Ishikawa (cell line): Measurements from ENCODE around the gene CHCHD6.

ENCODE experiments used
- CEBPB ChIP-seq: IDR thresholded peaks from 2 replicates; pipeline ENCODE4 v1.6.1; 2012
- CREB1 ChIP-seq: IDR thresholded peaks from 2 replicates; pipeline ENCODE4 v1.6.1; 2012; ENCODE audit warnings: low read depth
- EGR1 ChIP-seq: IDR thresholded peaks from 2 replicates; pipeline ENCODE4 v1.6.1; 2012
- EP300 ChIP-seq: IDR thresholded peaks from 2 replicates; pipeline ENCODE4 v1.6.1; 2012; ENCODE audit warnings: borderline replicate concordance
- FOXM1 ChIP-seq: IDR thresholded peaks from 2 replicates; pipeline ENCODE4 v1.6.1; 2012; ENCODE audit warnings: low read depth, borderline replicate concordance
- MAX ChIP-seq: IDR thresholded peaks from 2 replicates; pipeline ENCODE4 v1.6.1; 2012
- NFIC ChIP-seq: IDR thresholded peaks from 2 replicates; pipeline ENCODE4 v1.6.1; 2012
- RAD21 ChIP-seq: IDR thresholded peaks from 2 replicates; pipeline ENCODE4 v1.6.1; 2012; ENCODE audit warnings: low read depth
- TAF1 ChIP-seq: IDR thresholded peaks from 2 replicates; pipeline ENCODE4 v1.6.1; 2012; ENCODE audit warnings: low read depth, mild to moderate bottlenecking
- TCF12 ChIP-seq: IDR thresholded peaks from 2 replicates; pipeline ENCODE4 v1.6.1; 2012; ENCODE audit warnings: low read depth
- TEAD4 ChIP-seq: IDR thresholded peaks from 2 replicates; pipeline ENCODE4 v1.6.1; 2012
- USF1 ChIP-seq: IDR thresholded peaks from 2 replicates; pipeline ENCODE4 v1.6.1; 2012
- YY1 ChIP-seq: IDR thresholded peaks from 2 replicates; pipeline ENCODE4 v1.6.1; 2012; ENCODE audit warnings: low read depth
- ZBTB7A ChIP-seq: IDR thresholded peaks from 2 replicates; pipeline ENCODE4 v1.6.1; 2012; ENCODE audit warnings: low read depth
- TF ChIP-seq, protein P1 (sequence below): IDR thresholded peaks from 2 replicates; pipeline ENCODE4 v1.6.1; 2012; ENCODE audit warnings: low read depth, mild to moderate bottlenecking

Gene CHCHD6

DNA sequence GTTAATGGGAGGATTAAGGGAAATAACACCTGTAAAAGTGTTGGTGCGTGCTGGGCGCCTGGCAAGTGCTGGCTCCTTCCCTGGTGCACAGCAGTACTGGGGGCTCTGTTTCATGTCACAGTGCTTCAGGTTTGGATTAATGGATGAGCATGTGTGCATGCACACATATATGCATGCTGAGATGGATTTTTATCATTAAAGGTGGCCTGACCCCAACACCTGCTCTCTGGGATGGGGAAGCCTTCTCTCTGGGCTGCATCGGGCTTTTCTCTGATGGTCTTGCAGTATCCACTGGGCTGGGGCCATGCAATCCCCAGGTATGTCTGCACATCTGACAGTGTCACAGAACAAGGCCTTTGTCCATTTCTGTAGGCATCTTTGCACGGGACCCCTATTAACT, 151.3 kb downstream of the CHCHD6 start:
- TF ChIP-seq CREB1 (no peak), TEAD4 (no peak), EGR1 (no peak)

DNA sequence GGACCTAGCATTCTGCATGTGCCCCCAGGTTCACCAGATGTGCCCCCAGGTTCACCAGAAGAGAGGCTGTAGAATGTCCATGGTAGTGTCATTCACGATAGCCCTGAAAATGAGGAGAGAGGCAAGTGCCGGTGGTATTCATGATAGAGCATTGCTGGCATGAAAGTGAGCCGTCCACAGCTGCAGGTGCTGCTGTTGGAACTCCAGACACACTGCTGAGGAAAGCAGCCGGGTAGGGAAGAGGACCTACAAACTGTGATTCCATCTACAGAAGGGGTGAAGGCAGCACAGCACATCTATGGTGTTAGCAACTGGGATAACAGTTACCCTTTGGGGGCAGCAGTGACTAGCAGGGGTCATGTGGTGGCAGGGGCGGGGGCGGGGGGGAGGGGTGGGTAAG, 153.9 kb downstream of the CHCHD6 start:
- TF ChIP-seq TEAD4 (no peak), TAF1 (no peak), FOXM1 (no peak), EGR1 (no peak), TCF12 (no peak)

- TF ChIP-seq CREB1, result no peak
- TF ChIP-seq MAX, result no peak
- no peak for TF ChIP-seq NFIC
- no peak for TF ChIP-seq EP300
- TF ChIP-seq TCF12, result no peak
- TF ChIP-seq, protein P1, sequence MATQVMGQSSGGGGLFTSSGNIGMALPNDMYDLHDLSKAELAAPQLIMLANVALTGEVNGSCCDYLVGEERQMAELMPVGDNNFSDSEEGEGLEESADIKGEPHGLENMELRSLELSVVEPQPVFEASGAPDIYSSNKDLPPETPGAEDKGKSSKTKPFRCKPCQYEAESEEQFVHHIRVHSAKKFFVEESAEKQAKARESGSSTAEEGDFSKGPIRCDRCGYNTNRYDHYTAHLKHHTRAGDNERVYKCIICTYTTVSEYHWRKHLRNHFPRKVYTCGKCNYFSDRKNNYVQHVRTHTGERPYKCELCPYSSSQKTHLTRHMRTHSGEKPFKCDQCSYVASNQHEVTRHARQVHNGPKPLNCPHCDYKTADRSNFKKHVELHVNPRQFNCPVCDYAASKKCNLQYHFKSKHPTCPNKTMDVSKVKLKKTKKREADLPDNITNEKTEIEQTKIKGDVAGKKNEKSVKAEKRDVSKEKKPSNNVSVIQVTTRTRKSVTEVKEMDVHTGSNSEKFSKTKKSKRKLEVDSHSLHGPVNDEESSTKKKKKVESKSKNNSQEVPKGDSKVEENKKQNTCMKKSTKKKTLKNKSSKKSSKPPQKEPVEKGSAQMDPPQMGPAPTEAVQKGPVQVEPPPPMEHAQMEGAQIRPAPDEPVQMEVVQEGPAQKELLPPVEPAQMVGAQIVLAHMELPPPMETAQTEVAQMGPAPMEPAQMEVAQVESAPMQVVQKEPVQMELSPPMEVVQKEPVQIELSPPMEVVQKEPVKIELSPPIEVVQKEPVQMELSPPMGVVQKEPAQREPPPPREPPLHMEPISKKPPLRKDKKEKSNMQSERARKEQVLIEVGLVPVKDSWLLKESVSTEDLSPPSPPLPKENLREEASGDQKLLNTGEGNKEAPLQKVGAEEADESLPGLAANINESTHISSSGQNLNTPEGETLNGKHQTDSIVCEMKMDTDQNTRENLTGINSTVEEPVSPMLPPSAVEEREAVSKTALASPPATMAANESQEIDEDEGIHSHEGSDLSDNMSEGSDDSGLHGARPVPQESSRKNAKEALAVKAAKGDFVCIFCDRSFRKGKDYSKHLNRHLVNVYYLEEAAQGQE, result no peak
- TF ChIP-seq EGR1, result no peak
- TF ChIP-seq FOXM1, result no peak
- TF ChIP-seq USF1, result no peak
- TF ChIP-seq TAF1, result no peak
- TF ChIP-seq CEBPB, result no peak
- TF ChIP-seq ZBTB7A, result no peak
- TF ChIP-seq YY1, result no peak
- TF ChIP-seq RAD21, result no peak
- TF ChIP-seq TEAD4, result no peak
These were observed 154.4 kb downstream of the CHCHD6 start for GRCh38 chr3:126858401-126858800.

- TF ChIP-seq ZBTB7A, result no peak
- no peak for TF ChIP-seq TEAD4
- TF ChIP-seq CEBPB, result no peak
- TF ChIP-seq RAD21, result no peak
- TF ChIP-seq TAF1, result no peak
- no peak for TF ChIP-seq FOXM1
- TF ChIP-seq EP300, result no peak
- TF ChIP-seq CREB1, result no peak
- no peak for TF ChIP-seq YY1
- TF ChIP-seq, protein P1, result no peak
- TF ChIP-seq MAX, result no peak
These were observed 154.8 kb downstream of the CHCHD6 start for GRCh38 chr3:126858887-126859286.

- TF ChIP-seq ZBTB7A, result no peak
- TF ChIP-seq, protein P1, result no peak
- TF ChIP-seq CEBPB, result no peak
- TF ChIP-seq NFIC, result no peak
- no peak for TF ChIP-seq FOXM1
- no peak for TF ChIP-seq TAF1
- no peak for TF ChIP-seq RAD21
- no peak for TF ChIP-seq YY1
- no peak for TF ChIP-seq CREB1
- TF ChIP-seq TCF12, result no peak
- no peak for TF ChIP-seq USF1
- no peak for TF ChIP-seq EP300
- TF ChIP-seq EGR1, result no peak
- TF ChIP-seq TEAD4, result no peak
- no peak for TF ChIP-seq MAX
These were observed 155.6 kb downstream of the CHCHD6 start for GRCh38 chr3:126859415-126860246.
